Activated naive CD8-positive, alpha-beta T cell treated with anti-CD3 and anti-CD28 coated beads, Interleukin-2, amount 10 ng/mL, durations not matched to agents 7 days and 5 days (primary cell): ENCODE measurements around the gene MAB21L4. TPM values are rescaled to one million over a fixed set of nuclear protein-coding genes. Genes with fewer than 3 reads are reported as not detected.
A peak's percentile ranks its signal among the peaks of the same experiment; 100 is the strongest.

Experiments used
- ATAC-seq: fragments of 150-1000 bp; cut with Tn5 transposase; one replicate; pipeline ENCODE4 v1.10.0; 2021; ENCODE audit warnings: low read depth, moderate library complexity
- POLR2A ChIA-PET: fragments of 350-600 bp; sonication (Branson Sonifier 250); formaldehyde crosslinking; loops from one replicate; lab custom pipeline; 2021; ENCODE audit warnings: antibody characterized with exemption; lab: Charles Lee
- DNase-seq: peaks from one replicate; pipeline ENCODE4 v3.0.0; 2021
- H3K27ac Mint-ChIP-seq: one replicate; pipeline ENCODE4 v1.8.0; 2022; ENCODE audit warnings: mild to moderate bottlenecking, mixed read lengths
- H3K27me3 Mint-ChIP-seq: one replicate; pipeline ENCODE4 v1.8.0; 2022; ENCODE audit warnings: mild to moderate bottlenecking, moderate library complexity, mixed read lengths
- H3K36me3 Mint-ChIP-seq: one replicate; pipeline ENCODE4 v1.8.0; 2021; ENCODE audit warnings: mild to moderate bottlenecking, mixed read lengths
- H3K4me1 Mint-ChIP-seq: one replicate; pipeline ENCODE4 v1.8.0; 2021; ENCODE audit warnings: mixed read lengths
- H3K4me3 Mint-ChIP-seq: one replicate; pipeline ENCODE4 v1.8.0; 2022; ENCODE audit warnings: mild to moderate bottlenecking, moderate library complexity, mixed read lengths
- H3K9me3 Mint-ChIP-seq: one replicate; pipeline ENCODE4 v1.8.0; 2021; ENCODE audit warnings: mixed read lengths
- total RNA-seq, 2 experiments: library from RNA; stranded (reverse); gene quantifications; one replicate each; pipeline ENCODE4 v1.2.3, GENCODE V29; 2021

Gene MAB21L4
- total RNA-seq, 2 experiments from 2014 or later: not detected

DNA sequence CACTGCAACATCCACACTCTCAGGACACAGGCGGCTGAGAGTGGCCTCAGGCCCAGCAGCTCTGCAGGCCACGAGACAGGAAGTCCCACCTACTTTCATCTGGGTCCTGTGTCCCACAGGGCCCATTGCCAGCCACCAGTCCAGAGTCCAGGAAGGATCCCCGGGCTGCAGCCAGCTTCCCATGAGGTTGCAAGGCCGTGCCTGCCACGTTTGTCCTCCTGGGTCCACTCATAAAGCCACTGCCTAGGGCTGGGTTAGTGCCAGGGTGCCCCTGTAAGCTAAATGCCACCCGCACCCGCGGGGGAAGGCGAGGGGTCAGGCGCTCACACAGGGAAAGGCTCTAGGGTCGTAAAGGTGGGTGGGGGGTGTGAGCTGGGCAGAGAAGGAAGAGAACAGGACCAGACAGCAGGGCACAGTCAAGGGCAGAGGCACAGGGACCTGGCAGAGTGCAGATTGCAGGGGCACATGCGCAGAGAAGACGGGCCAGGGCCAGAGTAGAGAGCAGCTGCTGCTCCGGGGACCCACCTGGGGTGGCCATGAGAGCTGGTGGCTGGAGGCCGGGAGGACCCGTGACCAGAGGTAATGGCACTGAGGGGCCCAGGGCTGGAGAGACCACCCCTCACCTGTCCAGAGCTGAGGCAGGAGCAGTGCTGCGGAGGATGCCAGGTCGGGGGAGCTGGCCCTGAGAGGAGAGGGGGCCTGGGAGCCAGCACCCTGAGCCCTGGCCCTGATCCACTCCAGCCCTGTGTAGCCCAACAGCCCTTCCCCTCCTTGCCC lies 19.3 kb downstream of the MAB21L4 start:
- no peaks in the 10 kb centered on the region for H3K36me3 Mint-ChIP-seq
- POLR2A ChIA-PET: no interaction called here
- H3K4me3 Mint-ChIP-seq: no peak overlapping the region
- DNase-seq: no peak
- H3K4me1 Mint-ChIP-seq: no peaks in the 10 kb centered on the region
- no peak overlapping the region for H3K27ac Mint-ChIP-seq
- ATAC-seq: no peak
- no peaks in the 10 kb centered on the region for H3K27me3 Mint-ChIP-seq
- no peaks in the 10 kb centered on the region for H3K9me3 Mint-ChIP-seq

DNA sequence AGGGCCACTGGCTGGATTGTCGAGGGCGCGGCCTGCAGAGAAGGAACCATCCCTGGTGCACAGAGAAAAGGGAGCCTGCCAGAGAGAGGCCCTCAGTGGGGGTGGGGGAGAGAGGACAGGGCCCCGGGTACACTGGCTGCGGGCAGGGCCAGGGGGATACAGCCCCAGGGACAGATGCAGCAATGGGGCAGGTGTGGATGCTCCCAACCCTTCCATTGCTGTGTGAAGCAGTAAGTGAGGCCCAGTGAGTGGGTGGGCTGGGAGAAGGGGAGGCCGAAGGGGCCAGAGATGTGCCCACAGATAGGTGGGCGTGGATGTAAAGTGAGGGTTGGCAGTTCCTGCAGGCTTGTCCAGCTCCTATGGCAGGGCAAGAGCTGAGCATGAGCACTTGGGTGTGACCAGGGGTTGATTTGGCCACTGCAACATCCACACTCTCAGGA lies 19.9 kb downstream of the MAB21L4 start:
- H3K9me3 Mint-ChIP-seq: no peaks in the 10 kb centered on the region
- ATAC-seq (no peak), DNase-seq (no peak)
- no peaks in the 10 kb centered on the region for H3K4me1 Mint-ChIP-seq
- H3K27ac Mint-ChIP-seq: no peak overlapping the region
- no peaks in the 10 kb centered on the region for H3K27me3 Mint-ChIP-seq
- H3K36me3 Mint-ChIP-seq: no peaks in the 10 kb centered on the region
- H3K4me3 Mint-ChIP-seq: no peak overlapping the region
- POLR2A ChIA-PET: no interaction called here

DNA sequence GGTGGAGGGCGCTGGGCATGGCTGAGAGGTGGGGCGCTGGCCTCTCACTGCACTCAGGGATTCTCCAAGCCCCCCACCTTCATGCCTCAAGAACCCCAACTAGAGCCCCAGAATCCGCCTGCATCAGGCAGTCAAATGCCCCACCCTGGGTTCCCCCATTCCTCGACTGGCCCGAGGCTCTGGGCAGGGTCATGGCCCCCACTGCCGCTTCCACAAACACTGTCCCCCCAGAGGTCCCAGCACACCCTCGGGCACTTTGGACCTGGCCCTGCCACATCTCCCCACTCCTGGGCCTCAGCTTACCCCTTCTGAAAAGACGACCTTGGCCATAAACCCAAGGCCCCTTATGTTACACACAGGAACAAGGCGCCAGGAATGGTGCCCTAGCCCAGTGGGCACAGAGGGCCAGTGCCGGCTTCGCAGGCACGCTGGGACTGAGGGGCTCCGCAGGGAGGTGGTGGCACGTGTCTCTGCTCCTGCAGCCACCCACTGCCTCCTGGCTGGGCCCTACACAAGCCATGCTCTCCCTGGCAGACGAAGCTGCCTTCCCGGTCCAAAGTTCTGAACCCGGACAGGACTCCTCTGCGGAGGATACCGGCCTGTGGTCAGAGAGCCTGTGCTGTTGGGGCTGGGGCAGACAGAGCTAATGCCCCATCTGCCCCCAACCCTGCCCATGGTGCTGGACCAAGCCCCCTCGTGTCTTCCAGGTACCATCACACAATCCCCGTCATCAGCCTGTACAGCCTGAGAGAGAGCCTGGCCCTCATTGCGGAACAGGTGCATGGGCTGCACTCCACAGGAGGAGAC lies 20.5 kb downstream of the MAB21L4 start:
- H3K36me3 Mint-ChIP-seq: no peaks in the 10 kb centered on the region
- no peaks in the 10 kb centered on the region for H3K9me3 Mint-ChIP-seq
- no peak for DNase-seq
- no peaks in the 10 kb centered on the region for H3K27me3 Mint-ChIP-seq
- POLR2A ChIA-PET: no interaction called here
- no peak overlapping the region for H3K4me3 Mint-ChIP-seq
- no peak overlapping the region for H3K27ac Mint-ChIP-seq
- no peak for ATAC-seq
- no peaks in the 10 kb centered on the region for H3K4me1 Mint-ChIP-seq

DNA sequence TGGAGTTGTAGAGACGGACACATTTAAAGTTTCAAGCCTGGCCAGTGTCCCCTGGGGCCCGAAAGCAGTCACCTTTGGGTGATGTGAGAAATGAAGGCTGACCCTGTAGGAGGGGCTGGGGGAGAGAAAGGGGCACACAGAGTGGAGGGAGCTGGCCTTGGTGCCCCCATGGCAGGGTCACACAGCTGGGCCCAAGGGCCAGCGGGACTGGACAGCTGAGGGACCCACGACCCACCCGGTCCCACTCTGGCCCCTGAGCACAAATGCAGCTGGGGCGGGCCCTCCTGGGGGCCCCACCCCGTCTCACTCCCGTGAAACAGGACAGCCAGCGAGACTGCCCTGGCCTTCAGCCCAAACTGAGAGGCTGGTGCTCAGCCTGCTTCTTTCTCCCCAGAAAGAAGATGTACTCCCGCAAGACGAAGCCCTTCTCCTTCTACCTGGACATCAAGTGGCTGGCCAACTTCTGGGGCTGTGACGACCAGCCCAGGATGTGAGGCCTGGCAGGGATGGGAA lies 21.2 kb downstream of the MAB21L4 start:
- ATAC-seq: no peak
- POLR2A ChIA-PET: no interaction called here
- Mint-ChIP-seq H3K27ac (no peak overlapping the region), H3K4me3 (no peak overlapping the region), H3K27me3 (no peaks in the 10 kb centered on the region), H3K4me1 (no peaks in the 10 kb centered on the region), H3K36me3 (no peaks in the 10 kb centered on the region), H3K9me3 (no peaks in the 10 kb centered on the region)
- no peak for DNase-seq

DNA sequence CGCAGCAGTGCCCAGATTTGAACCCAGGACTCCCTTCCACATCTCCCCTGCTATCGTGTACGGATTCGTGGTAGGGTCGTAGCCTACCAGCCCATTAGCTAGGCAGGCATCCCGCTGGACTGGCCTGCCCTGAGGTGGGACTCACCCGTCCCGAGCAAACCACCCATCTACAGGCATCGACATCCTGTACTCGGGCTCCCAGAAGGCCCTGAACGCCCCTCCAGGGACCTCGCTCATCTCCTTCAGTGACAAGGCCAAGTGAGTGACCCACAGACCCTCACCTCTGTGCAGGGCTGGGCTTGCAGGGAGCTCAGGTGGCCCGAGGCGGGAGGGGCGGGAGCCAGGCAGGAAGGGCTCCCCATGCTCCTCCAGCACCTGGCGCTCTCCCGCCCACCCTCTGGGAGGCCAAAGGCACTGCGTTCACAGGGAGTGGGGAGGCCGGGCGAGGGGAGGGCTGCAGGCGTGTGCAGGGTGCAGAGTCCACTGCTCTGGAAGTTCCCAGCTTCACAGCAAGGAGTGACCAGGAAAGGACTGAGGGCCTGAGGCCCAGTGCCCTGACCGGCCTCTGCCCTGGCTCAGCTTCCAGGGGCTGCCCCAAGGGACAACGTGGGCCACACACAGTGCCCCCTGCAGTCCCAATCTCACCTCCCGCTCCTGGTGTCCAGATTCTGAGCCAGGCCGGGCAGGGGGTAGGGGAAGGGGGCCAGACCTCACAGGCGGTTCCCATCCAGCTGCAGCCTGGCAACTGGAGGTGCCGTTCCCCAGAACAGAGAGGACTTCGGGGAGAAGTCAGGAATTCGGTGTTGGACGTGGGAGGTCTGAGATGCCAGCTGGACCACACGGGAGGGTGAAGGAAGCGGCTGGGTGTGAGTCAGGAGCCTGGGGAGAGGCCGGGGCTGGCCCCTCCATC lies 21.9 kb downstream of the MAB21L4 start:
- DNase-seq: no peak
- Mint-ChIP-seq H3K27ac (no peak overlapping the region), H3K9me3 (no peaks in the 10 kb centered on the region), H3K27me3 (no peaks in the 10 kb centered on the region), H3K4me3 (no peak overlapping the region), H3K36me3 (no peaks in the 10 kb centered on the region), H3K4me1 (no peaks in the 10 kb centered on the region)
- POLR2A ChIA-PET: no interaction called here
- ATAC-seq: no peak

DNA sequence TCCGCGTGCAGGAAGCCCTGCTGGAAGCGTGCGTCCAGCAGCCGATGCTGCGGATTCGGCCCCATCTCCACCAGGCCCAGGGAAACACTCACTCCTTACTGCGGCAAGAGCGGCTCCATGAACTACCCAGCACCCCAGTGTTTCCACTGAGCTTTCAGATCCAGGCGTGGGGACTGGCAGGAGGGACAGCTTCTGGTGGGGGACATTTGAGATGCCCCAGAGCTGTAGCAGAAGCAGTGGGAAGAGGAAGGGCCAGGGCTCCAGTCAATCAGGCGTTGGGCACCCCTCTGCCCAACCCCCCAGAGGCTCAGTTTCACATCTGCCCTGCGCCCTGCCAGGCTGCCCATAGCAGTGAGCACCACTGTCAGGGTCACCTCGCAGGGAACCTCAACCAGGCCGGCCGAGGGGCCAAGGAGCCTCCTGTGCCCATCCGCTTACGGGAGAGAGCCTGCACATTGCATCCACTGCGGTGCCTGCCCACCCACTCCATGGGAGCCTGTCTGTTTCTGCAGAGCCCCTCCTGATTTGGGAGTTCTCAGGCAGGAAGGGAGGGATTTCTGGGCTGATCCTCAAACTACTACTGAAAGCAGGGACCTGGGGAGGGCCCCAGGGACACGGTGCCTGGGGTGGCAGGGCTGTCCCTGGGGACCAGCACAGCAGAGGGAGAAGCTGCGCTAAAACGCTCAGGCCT lies 22.7 kb downstream of the MAB21L4 start:
- no peak for ATAC-seq
- POLR2A ChIA-PET: no interaction called here
- Mint-ChIP-seq H3K4me3 (no peak overlapping the region), H3K27ac (no peak overlapping the region), H3K9me3 (no peaks in the 10 kb centered on the region), H3K36me3 (no peaks in the 10 kb centered on the region), H3K27me3 (no peaks in the 10 kb centered on the region), H3K4me1 (no peaks in the 10 kb centered on the region)
- DNase-seq: no peak

DNA sequence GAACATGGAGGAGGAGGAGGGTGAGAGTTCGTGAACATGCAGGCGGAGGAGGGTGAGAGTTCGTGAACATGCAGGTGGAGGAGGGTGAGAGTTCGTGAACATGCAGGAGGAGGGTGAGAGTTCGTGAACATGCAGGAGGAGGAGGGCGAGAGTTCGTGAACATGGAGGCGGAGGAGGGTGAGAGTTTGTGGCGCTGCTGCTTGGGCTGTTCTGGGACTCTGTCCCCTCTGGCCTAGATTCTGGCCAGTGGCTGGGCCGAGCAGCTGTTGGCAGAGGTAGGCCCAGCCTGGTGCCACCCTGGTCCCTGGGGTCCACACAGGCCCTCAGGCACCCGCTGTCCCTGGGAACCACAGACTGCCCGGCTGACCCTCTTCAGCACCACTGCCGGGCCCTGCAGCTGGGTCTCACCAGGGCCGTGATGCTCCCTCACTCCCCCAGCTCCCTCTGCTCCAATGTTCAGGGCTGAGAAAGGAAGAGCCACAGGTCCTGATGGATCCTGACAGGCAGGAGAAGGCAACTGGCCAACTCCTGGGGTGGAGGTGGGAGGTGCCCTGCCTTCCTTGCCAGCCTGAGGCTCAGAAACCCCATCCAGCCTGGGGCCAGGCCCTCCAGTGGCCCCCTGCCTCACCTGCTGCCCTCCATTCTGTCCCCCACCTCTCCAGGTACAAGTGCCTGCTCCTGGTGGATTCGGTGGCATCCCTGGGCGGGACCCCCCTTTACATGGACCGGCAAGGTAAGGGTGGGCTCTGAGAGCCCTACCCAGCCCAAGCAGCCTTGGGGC lies 23.4 kb downstream of the MAB21L4 start:
- Mint-ChIP-seq H3K9me3 (no peaks in the 10 kb centered on the region), H3K27ac (no peak overlapping the region), H3K27me3 (no peaks in the 10 kb centered on the region), H3K4me3 (no peak overlapping the region), H3K4me1 (no peaks in the 10 kb centered on the region), H3K36me3 (no peaks in the 10 kb centered on the region)
- no peak for DNase-seq
- no peak for ATAC-seq
- POLR2A ChIA-PET: no interaction called here

DNA sequence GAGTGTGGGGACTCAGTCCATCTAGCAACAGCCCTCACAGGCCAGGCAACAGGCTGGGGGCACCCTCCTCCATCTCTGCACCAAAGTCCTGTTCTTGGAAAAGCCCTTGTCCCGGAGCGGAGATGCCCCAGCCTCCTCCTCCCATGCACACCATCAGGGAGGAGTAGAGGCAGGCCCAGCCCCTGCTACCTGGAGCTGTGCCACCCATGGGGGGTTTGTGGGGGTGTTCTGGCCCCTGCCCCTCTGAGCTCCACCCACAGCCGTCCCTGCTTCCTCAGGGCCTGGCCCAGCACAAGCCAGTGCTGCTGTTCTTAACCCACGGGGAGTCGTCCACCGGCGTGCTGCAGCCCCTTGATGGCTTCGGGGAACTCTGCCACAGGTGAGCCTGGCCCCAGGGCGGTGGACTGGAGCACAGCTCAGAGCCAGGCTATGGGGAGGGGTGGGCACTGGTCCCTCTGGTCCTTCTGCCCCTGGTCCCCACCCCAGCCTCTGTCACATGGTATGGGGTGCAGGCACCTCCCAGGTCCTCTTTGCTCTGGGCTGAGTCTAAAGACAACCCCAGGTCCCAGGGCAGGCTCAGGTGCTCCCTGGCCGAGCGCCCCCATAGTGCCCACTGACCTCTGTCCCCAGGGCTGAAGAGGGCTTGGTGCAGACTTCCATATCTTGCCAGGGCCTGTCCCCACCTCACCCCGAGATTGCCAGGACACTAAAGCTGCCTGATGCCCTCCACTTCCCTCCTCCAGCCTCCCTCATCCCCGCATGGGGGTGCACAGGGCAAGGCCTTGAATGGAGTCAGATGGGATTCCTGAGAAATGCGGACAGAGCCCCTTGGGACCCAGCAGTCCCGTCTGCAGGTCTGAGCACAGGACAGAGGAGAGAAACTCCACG lies 24.6 kb downstream of the MAB21L4 start:
- H3K4me1 Mint-ChIP-seq: no peaks in the 10 kb centered on the region
- H3K27ac Mint-ChIP-seq: no peak overlapping the region
- H3K36me3 Mint-ChIP-seq: no peaks in the 10 kb centered on the region
- no peak for ATAC-seq
- no peak overlapping the region for H3K4me3 Mint-ChIP-seq
- no peak for DNase-seq
- H3K9me3 Mint-ChIP-seq: no peaks in the 10 kb centered on the region
- no peaks in the 10 kb centered on the region for H3K27me3 Mint-ChIP-seq
- POLR2A ChIA-PET: no interaction called here

DNA sequence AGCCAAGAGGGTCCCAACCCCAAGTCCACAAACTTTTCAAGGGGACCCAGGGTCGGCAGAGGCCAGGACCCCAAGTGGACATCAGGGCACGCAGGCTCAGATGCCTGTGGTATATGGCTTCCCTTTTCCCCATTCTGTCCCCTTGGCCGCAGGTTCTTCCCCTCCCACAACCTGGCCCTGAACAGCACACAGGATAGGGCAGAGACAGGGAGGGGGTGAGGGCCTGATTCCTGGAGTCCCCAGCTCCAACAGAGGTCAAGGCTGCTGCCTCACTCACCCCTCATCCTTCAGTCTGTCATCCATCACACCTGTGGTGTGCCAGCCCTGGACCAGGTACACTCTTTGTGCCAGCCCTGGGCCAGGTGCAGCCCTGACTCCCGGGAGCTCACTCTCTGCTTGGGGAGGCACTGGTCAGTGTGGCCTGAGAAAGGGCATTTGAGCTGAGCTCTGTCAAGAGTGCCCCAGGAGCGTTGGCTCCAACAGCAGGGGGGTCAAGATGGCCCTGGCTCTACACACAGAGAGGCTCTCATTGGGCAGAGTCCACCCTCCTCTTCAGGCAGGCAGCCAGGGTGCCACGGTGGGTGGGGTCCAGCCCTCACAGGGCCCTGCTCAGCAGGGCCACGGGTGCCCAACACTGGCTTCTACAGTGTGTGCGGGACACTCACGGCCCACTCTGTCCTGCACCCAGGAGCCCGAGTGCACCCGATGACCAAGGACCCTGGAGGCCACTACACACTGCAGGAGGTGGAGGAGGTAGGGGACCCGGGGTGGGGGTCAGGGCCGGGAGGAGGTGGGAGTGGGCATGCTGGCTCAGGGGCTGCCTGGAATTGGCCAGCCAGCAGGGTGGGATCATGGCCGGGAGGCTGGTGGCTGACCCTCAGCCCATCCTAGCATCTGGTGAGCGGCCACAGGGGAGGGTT lies 25.7 kb downstream of the MAB21L4 start:
- Mint-ChIP-seq H3K4me1 (peaks cover 9% of the 10 kb centered on the region), H3K4me3 (no peak overlapping the region), H3K27me3 (peaks cover 6% of the 10 kb centered on the region), H3K9me3 (no peaks in the 10 kb centered on the region), H3K36me3 (no peaks in the 10 kb centered on the region), H3K27ac (no peak overlapping the region)
- ATAC-seq (no peak), DNase-seq (peak; percentile 21)
- POLR2A ChIA-PET: no interaction called here

DNA sequence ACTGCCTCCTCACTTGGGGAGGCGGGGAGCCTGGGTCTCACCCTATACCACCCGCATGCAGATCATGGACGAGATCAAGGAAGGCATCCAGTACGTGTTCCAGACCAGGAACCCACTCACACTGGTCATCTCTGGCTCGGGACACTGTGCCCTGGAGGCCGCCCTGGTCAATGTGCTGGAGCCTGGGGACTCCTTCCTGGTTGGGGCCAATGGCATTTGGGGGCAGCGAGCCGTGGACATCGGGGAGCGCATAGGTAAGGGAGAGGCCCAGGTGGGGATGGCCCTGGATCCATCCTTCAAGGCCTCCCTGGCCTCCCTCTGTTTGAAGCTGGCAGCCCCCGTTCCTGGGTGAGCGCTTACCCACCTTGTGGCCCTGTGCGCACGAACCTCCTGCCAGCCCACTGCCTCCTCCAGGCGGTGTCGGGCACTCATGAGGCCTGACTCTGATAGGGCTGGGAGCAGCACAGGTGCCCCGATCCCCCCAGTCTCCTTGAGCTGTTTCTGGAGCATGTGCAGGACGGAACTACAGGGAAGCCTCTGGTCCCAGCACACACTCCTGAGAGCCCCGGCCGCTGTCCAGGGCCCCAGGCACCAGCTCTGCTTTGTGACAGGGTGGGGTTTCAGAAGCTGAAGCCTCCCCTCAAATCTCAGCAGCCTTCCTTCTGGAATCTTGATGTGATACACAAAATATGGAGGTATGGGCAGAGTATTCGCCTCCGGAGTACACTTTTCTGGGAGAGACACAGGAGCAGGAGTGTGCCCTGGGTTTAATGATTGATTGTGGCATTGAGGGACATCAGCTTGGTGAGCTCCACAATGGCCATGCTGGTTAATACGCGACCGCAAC lies 26.6 kb downstream of the MAB21L4 start:
- no peak for ATAC-seq
- DNase-seq: no peak
- Mint-ChIP-seq H3K9me3 (no peaks in the 10 kb centered on the region), H3K27ac (no peak overlapping the region), H3K36me3 (no peaks in the 10 kb centered on the region), H3K4me3 (no peak overlapping the region), H3K4me1 (peaks cover 11% of the 10 kb centered on the region), H3K27me3 (peaks cover 10% of the 10 kb centered on the region)
- POLR2A ChIA-PET: no interaction called here
